Cardiac fibroblast (primary cell): ENCODE measurements around the gene ZNF322.
A peak's percentile ranks its signal among the peaks of the same experiment; 100 is the strongest.

Source experiments
- DNase-seq, 2 donors: peaks; one replicate each; pipeline versions ENCODE4 v3.0.0 to v3.0.0-alpha.2; 2010; ENCODE audit warnings: low read depth in 2 of 2
- H3K4me3 ChIP-seq, 2 donors: replicated peaks in 1 of 2; 1 replicate in 1 of 2; 2 replicates in 1 of 2; pipeline ENCODE4 v1.5.1; 2011; ENCODE audit warnings: low read depth in 2 of 2, low read length in 2 of 2, mild to moderate bottlenecking in 2 of 2, moderate library complexity in 1 of 2
- CTCF ChIP-seq: IDR thresholded peaks from one replicate; pipeline ENCODE4 v1.5.1; 2011; ENCODE audit warnings: low read depth, mild to moderate bottlenecking, low read length, inconsistent platforms

The ZNF322 gene

DNA sequence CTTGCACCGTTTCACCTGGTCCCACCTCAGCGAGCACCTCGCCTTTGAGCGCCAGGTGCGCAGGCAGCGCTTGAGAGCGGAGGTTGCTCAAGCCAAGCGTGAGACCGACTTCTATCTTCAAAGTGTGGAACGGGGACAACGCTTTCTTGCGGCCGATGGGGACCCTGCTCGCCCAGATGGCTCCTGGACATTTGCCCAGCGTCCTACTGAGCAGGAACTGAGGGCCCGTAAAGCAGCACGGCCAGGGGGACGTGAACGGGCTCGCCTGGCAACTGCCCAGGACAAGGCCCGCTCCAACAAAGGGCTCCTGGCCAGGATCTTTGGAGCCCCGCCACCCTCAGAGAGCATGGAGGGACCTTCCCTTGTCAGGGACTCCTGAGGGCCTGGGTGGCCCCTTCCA is 61.3 kb downstream of the ZNF322 start:
- peak overlapping the region; percentile 99 to 100 for H3K4me3 ChIP-seq

DNA sequence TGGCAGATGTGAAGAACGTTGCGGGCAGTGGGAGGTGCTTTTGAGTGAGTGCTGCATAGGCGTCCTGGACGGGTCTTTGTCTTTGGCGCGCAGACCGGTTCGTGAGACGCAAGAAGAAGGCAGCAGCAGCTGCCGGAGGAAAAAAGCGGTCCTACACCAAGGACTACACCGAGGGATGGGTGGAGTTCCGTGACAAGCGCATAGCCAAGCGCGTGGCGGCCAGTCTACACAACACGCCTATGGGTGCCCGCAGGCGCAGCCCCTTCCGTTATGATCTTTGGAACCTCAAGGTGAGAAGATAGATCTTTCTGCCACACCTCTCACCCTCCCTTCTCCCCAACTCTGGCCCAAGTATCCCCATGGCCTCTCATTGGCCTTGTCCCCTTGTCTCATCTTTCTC is 61.7 kb downstream of the ZNF322 start:
- TF ChIP-seq CTCF = no peak
- no peak for DNase-seq
- peak overlapping the region; percentile 99 to 100 for H3K4me3 ChIP-seq

More for the DNA sequence above, 61.3 kb downstream of the ZNF322 start:
- no peak for TF ChIP-seq CTCF
- DNase-seq = no peak

GRCh38 chr6:26597389-26597766 is 62.2 kb downstream of the ZNF322 start:
- no peak for DNase-seq
- H3K4me3 ChIP-seq = peak overlapping the region; percentile 99 to 100
- no peak for TF ChIP-seq CTCF

- TF ChIP-seq CTCF = no peak
- DNase-seq = peak; percentile 99
- peak within 1 kb of the TSS; percentile 99 to 100 for H3K4me3 ChIP-seq
Measured at GRCh38 chr6:26596579-26597388, 62.8 kb downstream of the ZNF322 start, which contains the start of gene ABT1. ABT1 (plus strand) TSS chr6:26596953; CDS start chr6:26596983, 30 bp downstream.

DNA sequence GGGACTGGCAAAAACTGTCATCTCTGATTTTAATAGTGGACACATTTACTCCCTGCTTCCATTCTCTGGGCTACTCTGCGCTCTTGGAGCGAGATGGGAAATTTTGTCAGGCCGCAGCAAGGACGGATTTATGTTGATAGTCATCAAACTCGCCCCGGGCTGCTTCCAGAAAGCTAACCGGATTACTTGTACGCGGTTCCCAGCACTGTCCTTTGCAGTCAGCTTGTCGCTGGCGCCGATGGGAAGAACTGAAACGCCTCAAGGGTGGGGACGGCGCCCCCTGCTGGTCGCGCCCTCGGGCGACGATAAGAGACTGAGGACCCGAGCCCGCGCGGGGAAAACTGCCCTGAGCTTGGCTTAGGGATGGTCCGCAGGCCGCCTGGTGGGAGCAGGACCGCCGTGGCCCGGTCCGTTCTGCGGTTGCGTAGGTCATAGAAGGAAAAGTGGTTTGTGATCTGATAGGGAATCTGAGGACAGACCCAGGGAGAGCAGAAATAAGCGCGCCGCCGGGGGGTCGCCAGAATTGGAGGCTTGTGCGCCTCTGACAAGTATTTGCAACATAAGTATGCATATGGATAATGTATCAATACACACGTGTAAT is 63.8 kb downstream of the ZNF322 start:
- peak overlapping the region; percentile 44 to 57 for H3K4me3 ChIP-seq
- peak; percentile 95 for TF ChIP-seq CTCF
- peak; percentile 90 to 91 for DNase-seq

GRCh38 chr6:26594730-26595632 is 64.6 kb downstream of the ZNF322 start:
- peak; percentile 68 to 94 for DNase-seq
- TF ChIP-seq CTCF = no peak
- H3K4me3 ChIP-seq = peak overlapping the region in 1 of 2 donors; percentile 57
